AG10803 (cell line): Measurements from ENCODE around the gene B4GALT1.
A peak's percentile ranks its signal among the peaks of the same experiment; 100 is the strongest.

Experiments
- DNase-seq: peaks from one replicate; pipeline ENCODE4 v3.0.0; 2010; ENCODE audit warnings: low read depth
- H3K4me3 ChIP-seq: 2 replicates; pipeline ENCODE4 v1.5.1; 2011; ENCODE audit warnings: mild to moderate bottlenecking, low read length, control low read depth
- CTCF ChIP-seq: conservative IDR thresholded peaks from 2 replicates; pipeline ENCODE4 v1.5.1; 2011; ENCODE audit warnings: mild to moderate bottlenecking, low read length, control low read depth, inconsistent platforms

The B4GALT1 gene

GRCh38 chr9:33189331-33189791, 22.2 kb upstream of the B4GALT1 start:
- no peak for TF ChIP-seq CTCF
- peak; percentile 41 for DNase-seq
- H3K4me3 ChIP-seq: no peak overlapping the region

- TF ChIP-seq CTCF: no peak
- no peak for DNase-seq
These were observed 21.6 kb upstream of the B4GALT1 start for GRCh38 chr9:33188711-33189110.

GRCh38 chr9:33187519-33188218, 20.5 kb upstream of the B4GALT1 start:
- peak; percentile 20 for TF ChIP-seq CTCF
- no peak overlapping the region for H3K4me3 ChIP-seq
- peak; percentile 87 for DNase-seq

More at GRCh38 chr9:33188711-33189110, 21.6 kb upstream of the B4GALT1 start:
- H3K4me3 ChIP-seq: no peak overlapping the region

GRCh38 chr9:33186457-33187168, 19.5 kb upstream of the B4GALT1 start:
- peak; percentile 46 for DNase-seq
- TF ChIP-seq CTCF: no peak
- no peak overlapping the region for H3K4me3 ChIP-seq

GRCh38 chr9:33185858-33186257, 18.7 kb upstream of the B4GALT1 start:
- no peak for DNase-seq
- H3K4me3 ChIP-seq: no peak overlapping the region
- TF ChIP-seq CTCF: no peak

GRCh38 chr9:33185406-33185805, 18.3 kb upstream of the B4GALT1 start:
- TF ChIP-seq CTCF: no peak
- DNase-seq: no peak
- no peak overlapping the region for H3K4me3 ChIP-seq

- no peak for TF ChIP-seq CTCF
- no peak for DNase-seq
- H3K4me3 ChIP-seq: no peak overlapping the region
These were observed 17.8 kb upstream of the B4GALT1 start for GRCh38 chr9:33184963-33185362.
